Fibroblast of lung (primary cell): ENCODE data around the gene HIVEP3. TPM values are rescaled to one million over a fixed set of nuclear protein-coding genes. Genes with fewer than 3 reads are reported as not detected.

ENCODE experiments used
- DNase-seq, 2 donors: peaks; one replicate each; pipeline versions ENCODE4 v3.0.0 to v3.0.0-alpha.2; 2010; ENCODE audit warnings: low read depth in 2 of 2
- H2AFZ ChIP-seq: 2 replicates; pipeline ENCODE4 v1.5.1; 2012; ENCODE audit warnings: low read length, control low read depth, inconsistent platforms
- H3K27ac ChIP-seq: 2 replicates; pipeline ENCODE4 v1.5.1; 2011; ENCODE audit warnings: low read length, control low read depth; ENCODE audit not compliant: insufficient read depth
- H3K27me3 ChIP-seq: 2 replicates; pipeline ENCODE4 v1.5.1; 2011; ENCODE audit warnings: mild to moderate bottlenecking, low read length; ENCODE audit not compliant: control insufficient read depth, insufficient read depth
- H3K36me3 ChIP-seq: 2 replicates; pipeline ENCODE4 v1.5.1; 2011; ENCODE audit warnings: low read length; ENCODE audit not compliant: control insufficient read depth, insufficient read depth
- H3K4me1 ChIP-seq: 2 replicates; pipeline ENCODE4 v1.5.1; 2011; ENCODE audit warnings: low read length; ENCODE audit not compliant: control insufficient read depth, insufficient read depth; ENCODE audit errors: extremely low read depth
- H3K4me2 ChIP-seq: 2 replicates; pipeline ENCODE4 v1.5.1; 2011; ENCODE audit warnings: low read length, control low read depth; ENCODE audit not compliant: insufficient read depth; ENCODE audit errors: extremely low read depth
- H3K4me3 ChIP-seq, 4 experiments: fragments of 200-600 bp in 1 of 4; sonication (generic) in 1 of 4; replicated peaks in 1 of 4; 2 replicates each; pipeline ENCODE4 v1.5.1; 2011 to 2016; ENCODE audit warnings: low read length in 4 of 4, low read depth in 3 of 4, mild to moderate bottlenecking in 3 of 4, control low read depth in 2 of 4, inconsistent platforms in 1 of 4, mixed read lengths in 1 of 4; ENCODE audit not compliant: insufficient read depth in 1 of 4; ENCODE audit errors: control extremely low read depth in 1 of 4
- H3K79me2 ChIP-seq: 2 replicates; pipeline ENCODE4 v1.5.1; 2012; ENCODE audit warnings: mild to moderate bottlenecking, low read length, inconsistent platforms; ENCODE audit not compliant: control insufficient read depth, insufficient read depth
- H3K9ac ChIP-seq: 2 replicates; pipeline ENCODE4 v1.5.1; 2011; ENCODE audit warnings: mild to moderate bottlenecking, low read length, control low read depth; ENCODE audit not compliant: insufficient read depth
- H3K9me3 ChIP-seq: 2 replicates; pipeline ENCODE4 v1.5.1; 2012; ENCODE audit warnings: low read depth, low read length; ENCODE audit not compliant: control insufficient read depth, insufficient read depth
- H4K20me1 ChIP-seq: 2 replicates; pipeline ENCODE4 v1.5.1; 2011; ENCODE audit warnings: low read length; ENCODE audit not compliant: control insufficient read depth, insufficient read depth; ENCODE audit errors: extremely low read depth
- CTCF ChIP-seq, 2 donors: IDR thresholded peaks in 1 of 2; conservative IDR thresholded peaks in 1 of 2; 1 replicate in 1 of 2; 2 replicates in 1 of 2; pipeline ENCODE4 v1.5.1; 2011 to 2012; ENCODE audit warnings: low read length in 2 of 2, control low read depth in 1 of 2, inconsistent platforms in 1 of 2, low read depth in 1 of 2, mild to moderate bottlenecking in 1 of 2
- EZH2 ChIP-seq: IDR thresholded peaks from 2 replicates; pipeline ENCODE4 v1.5.1; 2012; ENCODE audit warnings: low read length, control low read depth, mild to moderate bottlenecking; ENCODE audit errors: missing control alignments
- polyA plus RNA-seq, 2 donors: library from polyadenylated mRNA; depleted of rRNA in 1 of 2; stranded (reverse) in 1 of 2; unstranded in 1 of 2; fragments of >200 nt; gene quantifications; 2 replicates each; pipeline ENCODE4 v1.2.1, GENCODE V29; 2011 to 2012; ENCODE audit warnings: missing spikeins in 1 of 2
- total RNA-seq: library from RNA; depleted of rRNA; stranded (reverse); fragments of >200 nt; gene quantifications from 2 replicates; pipeline ENCODE4 v1.2.1, GENCODE V29; 2014

The HIVEP3 gene
- total and polyA plus RNA-seq, 2 donors (not counting 1 experiment from before 2014, with no cell fraction given) = 0.83 to 3.2 TPM

DNA sequence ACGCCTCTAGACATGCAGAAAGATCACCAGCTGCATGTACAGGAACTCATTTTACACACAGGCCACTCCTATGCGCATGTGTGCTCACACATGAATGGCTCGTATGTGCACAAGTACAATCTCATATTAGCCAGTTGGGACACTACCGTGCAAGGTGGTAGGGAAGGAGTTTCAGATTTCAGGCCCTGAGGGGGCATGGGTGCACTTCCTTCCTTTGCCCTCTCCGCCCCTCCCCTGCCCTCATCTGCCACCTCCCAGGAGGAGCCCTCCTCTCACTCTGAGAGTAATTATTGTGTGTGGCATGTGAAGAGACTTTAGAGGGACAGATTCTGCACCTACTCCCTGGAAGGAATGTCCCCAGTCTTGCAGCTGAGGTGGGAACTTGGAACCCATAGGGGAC lies 449.0 kb downstream of the HIVEP3 start:
- no peak overlapping the region for H2AFZ ChIP-seq
- no peaks in the 10 kb centered on the region for H3K9me3 ChIP-seq
- H3K79me2 ChIP-seq = no peaks in the 10 kb centered on the region
- H4K20me1 ChIP-seq = no peaks in the 10 kb centered on the region
- no peak overlapping the region for H3K9ac ChIP-seq
- no peak overlapping the region for H3K27ac ChIP-seq
- TF ChIP-seq EZH2 = no peak
- TF ChIP-seq CTCF (conservative IDR thresholded peaks at IDR 0.05 in 1 of 2, IDR thresholded peaks at IDR 0.05 in 1 of 2; ENCODE audit: low read depth in 1 of 2, low read length in 2 of 2) = no peak
- no peaks in the 10 kb centered on the region for H3K4me1 ChIP-seq
- no peak overlapping the region for H3K4me3 ChIP-seq
- no peak for DNase-seq
- no peak overlapping the region for H3K4me2 ChIP-seq
- H3K36me3 ChIP-seq = no peaks in the 10 kb centered on the region
- H3K27me3 ChIP-seq = no peaks in the 10 kb centered on the region

DNA sequence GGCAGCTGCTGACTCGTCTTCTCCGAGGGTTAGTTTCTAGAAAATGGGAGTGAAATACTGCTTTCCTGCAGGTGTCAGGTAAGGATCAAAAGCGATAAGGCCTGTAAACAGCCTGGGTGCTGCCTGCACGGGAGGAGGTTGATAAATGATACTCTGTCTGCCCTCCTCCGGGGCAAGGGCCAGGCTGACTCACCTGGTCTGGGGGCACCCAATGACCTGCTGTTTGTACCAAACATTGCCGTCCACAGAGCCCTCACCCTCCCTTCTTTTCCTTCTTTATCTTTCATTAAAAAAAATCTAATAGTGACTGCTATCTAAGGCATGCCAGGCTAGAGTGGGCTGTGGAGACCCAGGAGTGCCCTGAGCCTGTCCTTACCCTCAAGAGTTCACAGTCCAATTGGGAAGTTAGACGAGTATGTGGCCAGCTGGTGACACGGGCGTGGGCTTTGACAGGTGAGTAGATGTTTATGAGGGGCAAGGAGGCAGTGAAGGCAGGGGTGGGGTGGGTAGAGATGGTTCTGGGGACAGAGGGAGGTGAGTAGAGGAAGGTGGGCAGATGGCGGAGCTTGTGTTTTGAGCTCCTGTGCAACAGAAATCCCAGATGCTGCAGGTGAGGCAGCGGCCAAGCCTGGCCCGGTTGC lies 450.5 kb downstream of the HIVEP3 start:
- H3K4me1 ChIP-seq = no peaks in the 10 kb centered on the region
- H3K27ac ChIP-seq = no peak overlapping the region
- no peak overlapping the region for H2AFZ ChIP-seq
- H3K27me3 ChIP-seq = no peaks in the 10 kb centered on the region
- H3K4me3 ChIP-seq = no peak overlapping the region
- H3K79me2 ChIP-seq = no peaks in the 10 kb centered on the region
- no peaks in the 10 kb centered on the region for H3K9me3 ChIP-seq
- TF ChIP-seq CTCF (conservative IDR thresholded peaks at IDR 0.05 in 1 of 2, IDR thresholded peaks at IDR 0.05 in 1 of 2; ENCODE audit: low read depth in 1 of 2, low read length in 2 of 2) (no peak), EZH2 (no peak)
- no peaks in the 10 kb centered on the region for H4K20me1 ChIP-seq
- H3K36me3 ChIP-seq = no peaks in the 10 kb centered on the region
- no peak overlapping the region for H3K4me2 ChIP-seq
- no peak for DNase-seq
- no peak overlapping the region for H3K9ac ChIP-seq

- Histone ChIP-seq H3K79me2 (no peaks in the 10 kb centered on the region), H3K4me2 (no peak overlapping the region), H3K4me3 (no peak overlapping the region), H3K36me3 (no peaks in the 10 kb centered on the region), H3K27ac (no peak overlapping the region), H2AFZ (no peak overlapping the region), H3K27me3 (no peaks in the 10 kb centered on the region), H3K9ac (no peak overlapping the region), H4K20me1 (no peaks in the 10 kb centered on the region), H3K4me1 (no peaks in the 10 kb centered on the region), H3K9me3 (no peaks in the 10 kb centered on the region)
- no peak for TF ChIP-seq CTCF (conservative IDR thresholded peaks at IDR 0.05 in 1 of 2, IDR thresholded peaks at IDR 0.05 in 1 of 2; ENCODE audit: low read depth in 1 of 2, low read length in 2 of 2)
- TF ChIP-seq EZH2 = no peak
- DNase-seq = no peak
Measured at GRCh38 chr1:41467673-41468072, 451.0 kb downstream of the HIVEP3 start.
